OCI-LY7 (cell line): ENCODE results near the gene CCDC51. TPM values are rescaled to one million over a fixed set of nuclear protein-coding genes. Genes with fewer than 3 reads are reported as not detected.
A peak's percentile ranks its signal among the peaks of the same experiment; 100 is the strongest.

Experiments
- BruUV-seq: library from RNA; stranded (reverse); fragments of 400-500 nt; replicated peaks from 2 replicates; lab custom pipeline; 2021; lab: Mats Ljungman, UMichigan
- CTCF ChIA-PET: fragments of 300-600 bp; sonication (Branson Sonifier 250); formaldehyde crosslinking; loops from one replicate; lab custom pipeline; 2022; ENCODE audit warnings: antibody characterized with exemption; ENCODE audit not compliant: unreplicated experiment; lab: Charles Lee
- POLR2A ChIA-PET: fragments of 300-600 bp; sonication (Branson Sonifier 250); formaldehyde crosslinking; loops from one replicate; lab custom pipeline; 2022; ENCODE audit warnings: antibody characterized with exemption; lab: Charles Lee
- DNase-seq: peaks from one replicate; pipeline ENCODE4 v3.0.0-alpha.2; 2015; ENCODE audit warnings: low spot score
- H2AFZ ChIP-seq: fragments of 200-600 bp; sonication (generic), shearing (Covaris generic); 2 replicates; pipeline ENCODE4 v1.6.1; 2014; ENCODE audit warnings: mild to moderate bottlenecking, antibody characterized with exemption, low read length, moderate library complexity
- H3K27ac ChIP-seq: fragments of 200-600 bp; sonication (generic); 2 replicates; pipeline ENCODE4 v1.5.1; 2014; ENCODE audit warnings: mixed run types, low read depth, mild to moderate bottlenecking, moderate library complexity, low read length, inconsistent platforms; ENCODE audit not compliant: poor library complexity, severe bottlenecking
- H3K36me3 ChIP-seq: fragments of 200-600 bp; sonication (generic); 2 replicates; pipeline ENCODE4 v1.6.1; 2014; ENCODE audit warnings: mild to moderate bottlenecking, antibody characterized with exemption, low read length, moderate library complexity, mixed read lengths; ENCODE audit not compliant: insufficient read depth
- H3K4me1 ChIP-seq: fragments of 200-600 bp; sonication (generic); 2 replicates; pipeline ENCODE4 v1.5.1; 2014; ENCODE audit warnings: mild to moderate bottlenecking, low read length; ENCODE audit not compliant: insufficient read depth, poor library complexity, severe bottlenecking
- H3K4me2 ChIP-seq: fragments of 200-600 bp; sonication (generic); 2 replicates; pipeline ENCODE4 v1.6.1; 2014; ENCODE audit warnings: mild to moderate bottlenecking, low read length
- H3K4me3 ChIP-seq: fragments of 200-600 bp; sonication (generic); 2 replicates; pipeline ENCODE4 v1.5.1; 2014; ENCODE audit warnings: mild to moderate bottlenecking, low read depth, low read length; ENCODE audit not compliant: poor library complexity, severe bottlenecking
- H3K79me2 ChIP-seq: fragments of 200-600 bp; sonication (generic); 2 replicates; pipeline ENCODE4 v1.6.1; 2016; ENCODE audit warnings: low read depth, mild to moderate bottlenecking, low read length, moderate library complexity, mixed read lengths; ENCODE audit not compliant: insufficient read depth
- H3K9me2 ChIP-seq: fragments of 200-600 bp; sonication (generic); 2 replicates; pipeline ENCODE4 v1.6.1; 2016; ENCODE audit warnings: mild to moderate bottlenecking, low read length, mixed read lengths; ENCODE audit not compliant: insufficient read depth
- H3K9me3 ChIP-seq: fragments of 200-600 bp; sonication (generic); 2 replicates; pipeline ENCODE4 v1.6.1; 2014; ENCODE audit warnings: mild to moderate bottlenecking, mixed run types, low read length, mixed read lengths
- H4K20me1 ChIP-seq: fragments of 200-600 bp; sonication (generic); 2 replicates; pipeline ENCODE4 v1.6.1; 2014; ENCODE audit warnings: mild to moderate bottlenecking, antibody characterized with exemption, low read length, moderate library complexity, mixed read lengths; ENCODE audit not compliant: insufficient read depth
- EZH2phosphoT487 ChIP-seq: fragments of 200-600 bp; sonication (generic); IDR thresholded peaks from 2 replicates; pipeline ENCODE4 v1.6.1; 2018; ENCODE audit warnings: low read depth, borderline replicate concordance, mild to moderate bottlenecking, mixed run types, antibody characterized with exemption, low read length, moderate library complexity, mixed read lengths
- intact Hi-C: fragments of 100-400 bp; cut with micrococcal nuclease; formaldehyde crosslinking; loops from one replicate; pipeline ENCODE4 v1.10.0; 2022; ENCODE audit not compliant: unreplicated experiment
- total RNA-seq, 2 experiments: library from RNA; depleted of rRNA in 1 of 2; stranded (reverse); fragments of >200 nt in 1 of 2; shearing (Covaris generic) in 1 of 2; gene quantifications; 2 replicates each; pipeline ENCODE4 v1.2.3, GENCODE V29; 2014 to 2022
- TF ChIP-seq, protein P1 (sequence below): fragments of 200-600 bp; sonication (generic); conservative IDR thresholded peaks from 2 replicates; pipeline ENCODE4 v1.5.1; 2014; ENCODE audit warnings: mild to moderate bottlenecking, antibody characterized with exemption, low read length, moderate library complexity, mixed read lengths

CCDC51 gene
- total RNA-seq, 2 experiments from 2014 or later: 23.0 to 24.9 TPM

GRCh38 chr3:48433472-48434118 lies 6.3 kb downstream of the CCDC51 start:
- POLR2A ChIA-PET: interaction anchor here (1.2 to 1.4 kb wide), 2 partner anchors 13 to 14 kb away, joined by 3 read pairs; partner anchors contain the start of gene ATRIP
- BruUV-seq: no TSS peak
- no peak overlapping the region for H3K4me2 ChIP-seq

GRCh38 chr3:48432411-48433371 lies 7.2 kb downstream of the CCDC51 start:
- no peaks in the 10 kb centered on the region for H3K79me2 ChIP-seq
- intact Hi-C loops: loop anchor here (10.0 kb wide), 1 partner anchor 128 kb away; the partner anchor contains the start of gene NME6
- H4K20me1 ChIP-seq: peaks cover 7% of the 10 kb centered on the region; the same call in 1 of the 2 replicates
- CTCF ChIA-PET: no interaction called here
- H3K36me3 ChIP-seq: peaks cover 38% of the 10 kb centered on the region; the same call in 1 of the 2 replicates
- BruUV-seq: TSS peak; percentile 86
- DNase-seq: peak; percentile 21
- H3K27ac ChIP-seq: no peak overlapping the region
- POLR2A ChIA-PET: interaction anchor here (1.2 to 1.4 kb wide), 2 partner anchors 15 to 124 kb away, joined by 3 read pairs; partner anchors contain the start of genes ATRIP and PFKFB4
- H3K9me2 ChIP-seq: no peaks in the 10 kb centered on the region
- peaks cover 36% of the 10 kb centered on the region for H3K4me1 ChIP-seq
- no peak overlapping the region for H3K4me3 ChIP-seq
- TF ChIP-seq, protein P1, sequence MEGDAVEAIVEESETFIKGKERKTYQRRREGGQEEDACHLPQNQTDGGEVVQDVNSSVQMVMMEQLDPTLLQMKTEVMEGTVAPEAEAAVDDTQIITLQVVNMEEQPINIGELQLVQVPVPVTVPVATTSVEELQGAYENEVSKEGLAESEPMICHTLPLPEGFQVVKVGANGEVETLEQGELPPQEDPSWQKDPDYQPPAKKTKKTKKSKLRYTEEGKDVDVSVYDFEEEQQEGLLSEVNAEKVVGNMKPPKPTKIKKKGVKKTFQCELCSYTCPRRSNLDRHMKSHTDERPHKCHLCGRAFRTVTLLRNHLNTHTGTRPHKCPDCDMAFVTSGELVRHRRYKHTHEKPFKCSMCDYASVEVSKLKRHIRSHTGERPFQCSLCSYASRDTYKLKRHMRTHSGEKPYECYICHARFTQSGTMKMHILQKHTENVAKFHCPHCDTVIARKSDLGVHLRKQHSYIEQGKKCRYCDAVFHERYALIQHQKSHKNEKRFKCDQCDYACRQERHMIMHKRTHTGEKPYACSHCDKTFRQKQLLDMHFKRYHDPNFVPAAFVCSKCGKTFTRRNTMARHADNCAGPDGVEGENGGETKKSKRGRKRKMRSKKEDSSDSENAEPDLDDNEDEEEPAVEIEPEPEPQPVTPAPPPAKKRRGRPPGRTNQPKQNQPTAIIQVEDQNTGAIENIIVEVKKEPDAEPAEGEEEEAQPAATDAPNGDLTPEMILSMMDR: peak; percentile 68
- TF ChIP-seq EZH2phosphoT487: no peak
- H2AFZ ChIP-seq: no peak overlapping the region
- no peaks in the 10 kb centered on the region for H3K9me3 ChIP-seq
- H3K4me2 ChIP-seq: no peak overlapping the region

More at GRCh38 chr3:48433472-48434118, 6.3 kb downstream of the CCDC51 start:
- no peaks in the 10 kb centered on the region for H3K9me2 ChIP-seq
- TF ChIP-seq, protein P1: no peak
- no peak for TF ChIP-seq EZH2phosphoT487
- H3K4me3 ChIP-seq: no peak overlapping the region
- H3K4me1 ChIP-seq: peaks cover 45% of the 10 kb centered on the region
- peaks cover 7% of the 10 kb centered on the region; the same call in 1 of the 2 replicates for H4K20me1 ChIP-seq
- CTCF ChIA-PET: interaction anchor here (1.2 kb wide), 1 partner anchor 33 kb away, joined by 6 read pairs; no protein-coding TSS in a partner anchor
- no peaks in the 10 kb centered on the region for H3K79me2 ChIP-seq
- H3K27ac ChIP-seq: no peak overlapping the region
- intact Hi-C loops: loop anchor here (10.0 kb wide), 1 partner anchor 129 kb away; the partner anchor contains the start of gene NME6
- no peak overlapping the region for H2AFZ ChIP-seq
- no peaks in the 10 kb centered on the region for H3K9me3 ChIP-seq
- H3K36me3 ChIP-seq: peaks cover 38% of the 10 kb centered on the region; the same call in 1 of the 2 replicates
- no peak for DNase-seq
